Esophagus muscularis mucosa (tissue), 3 donors: ENCODE results near the gene BICC1.

Experiments
- EP300 ChIP-seq: sonication (generic); formaldehyde crosslinking; IDR thresholded peaks from one replicate; pipeline ENCODE4 v1.6.1; 2017; ENCODE audit warnings: antibody characterized with exemption
- TF ChIP-seq, protein P1 (sequence below), 3 experiments: fragments of 200-600 bp in 2 of 3; fragments of 450-650 bp in 1 of 3; sonication (generic) in 2 of 3; IDR thresholded peaks; one replicate each; pipeline ENCODE4 v1.5.1; 2017 to 2019; ENCODE audit warnings: antibody characterized with exemption in 3 of 3, mild to moderate bottlenecking in 2 of 3, moderate library complexity in 1 of 3

DNA sequence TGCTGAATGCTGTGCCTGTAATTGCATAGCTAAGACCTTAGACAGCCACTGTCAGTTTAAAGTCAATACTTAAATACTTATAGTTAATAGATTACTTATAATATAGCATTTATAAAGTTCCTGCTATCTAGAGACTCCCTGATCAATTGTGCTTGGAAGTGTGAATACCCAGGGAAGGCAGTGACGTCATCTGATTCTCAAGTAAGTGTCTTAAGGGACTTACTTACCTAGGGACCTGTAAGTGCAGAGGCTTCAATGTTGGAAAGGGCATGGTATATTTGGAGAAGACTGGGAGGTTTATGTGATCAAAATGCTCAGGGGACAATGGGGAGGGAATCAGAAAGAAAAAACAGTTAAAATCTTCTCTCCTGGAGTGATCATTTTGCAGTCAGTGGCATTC, 55.0 kb downstream of the BICC1 start:
- TF ChIP-seq, protein P1, sequence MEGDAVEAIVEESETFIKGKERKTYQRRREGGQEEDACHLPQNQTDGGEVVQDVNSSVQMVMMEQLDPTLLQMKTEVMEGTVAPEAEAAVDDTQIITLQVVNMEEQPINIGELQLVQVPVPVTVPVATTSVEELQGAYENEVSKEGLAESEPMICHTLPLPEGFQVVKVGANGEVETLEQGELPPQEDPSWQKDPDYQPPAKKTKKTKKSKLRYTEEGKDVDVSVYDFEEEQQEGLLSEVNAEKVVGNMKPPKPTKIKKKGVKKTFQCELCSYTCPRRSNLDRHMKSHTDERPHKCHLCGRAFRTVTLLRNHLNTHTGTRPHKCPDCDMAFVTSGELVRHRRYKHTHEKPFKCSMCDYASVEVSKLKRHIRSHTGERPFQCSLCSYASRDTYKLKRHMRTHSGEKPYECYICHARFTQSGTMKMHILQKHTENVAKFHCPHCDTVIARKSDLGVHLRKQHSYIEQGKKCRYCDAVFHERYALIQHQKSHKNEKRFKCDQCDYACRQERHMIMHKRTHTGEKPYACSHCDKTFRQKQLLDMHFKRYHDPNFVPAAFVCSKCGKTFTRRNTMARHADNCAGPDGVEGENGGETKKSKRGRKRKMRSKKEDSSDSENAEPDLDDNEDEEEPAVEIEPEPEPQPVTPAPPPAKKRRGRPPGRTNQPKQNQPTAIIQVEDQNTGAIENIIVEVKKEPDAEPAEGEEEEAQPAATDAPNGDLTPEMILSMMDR (IDR thresholded peaks at IDR 0.05), result no peak
- TF ChIP-seq EP300, result no peak
